ENCODE data around the gene TMEM258.

GRCh38 chr11:61750631-61751273 lies 41.6 kb downstream of the TMEM258 start:
- TF ChIP-seq CTCF (IDR thresholded peaks at IDR 0.05 in 4 of 5, conservative IDR thresholded peaks at IDR 0.05 in 1 of 5) (no peak), POLR2A (IDR thresholded peaks at IDR 0.05) (no peak)

Measured in gastrocnemius medialis (tissue), 4 donors.